SK-N-SH (cell line): Measurements from ENCODE around the gene ZBTB3. TPM values are rescaled to one million over a fixed set of nuclear protein-coding genes. Genes with fewer than 3 reads are reported as not detected.

Source experiments
- CTCF ChIA-PET: fragments of 300-600, 350-600 bp; formaldehyde crosslinking; extraction: SDS; loops from one replicate; lab custom pipeline; 2021; lab: Yijun Ruan, JAX
- POLR2A ChIA-PET: fragments of 350-600 bp; sonication (Branson Sonifier 250); formaldehyde crosslinking; extraction: SDS; loops from one replicate; lab custom pipeline; 2020; ENCODE audit warnings: antibody characterized with exemption, inconsistent platforms; lab: Yijun Ruan, JAX
- DNase-seq: peaks from one replicate; pipeline ENCODE4 v3.0.0; 2012
- H2AFZ ChIP-seq: fragments of 200-600 bp; sonication (generic); 2 replicates; pipeline ENCODE4 v1.8.1; 2016; ENCODE audit warnings: antibody characterized with exemption, mild to moderate bottlenecking, low read depth
- H3F3A ChIP-seq: fragments of 200-600 bp; sonication (generic); replicated peaks from 2 replicates; pipeline ENCODE3; 2016; ENCODE audit warnings: antibody characterized with exemption, mild to moderate bottlenecking; ENCODE audit not compliant: insufficient read depth
- H3K27ac ChIP-seq, 2 experiments: fragments of 200-500 bp in 1 of 2; fragments of 200-600 bp in 1 of 2; sonication (Bioruptor generic) in 1 of 2; sonication (generic), shearing (Covaris generic) in 1 of 2; 2 replicates each; pipeline versions ENCODE4 v1.5.1 to v1.6.1; 2014 to 2016; ENCODE audit warnings: low read depth in 2 of 2, inconsistent platforms in 1 of 2, low read length in 1 of 2, mild to moderate bottlenecking in 1 of 2, mixed read lengths in 1 of 2
- H3K27me3 ChIP-seq: fragments of 200-600 bp; sonication (generic), shearing (Covaris generic); 2 replicates; pipeline ENCODE4 v1.6.1; 2016; ENCODE audit warnings: mixed run types; ENCODE audit not compliant: insufficient read depth
- H3K36me3 ChIP-seq, 2 experiments: fragments of 200-500 bp in 1 of 2; fragments of 200-600 bp in 1 of 2; sonication (Bioruptor generic) in 1 of 2; sonication (generic) in 1 of 2; replicated peaks in 1 of 2; 2 replicates each; pipeline versions ENCODE3 to v1.5.1; 2014 to 2016; ENCODE audit warnings: low read length in 1 of 2, mild to moderate bottlenecking in 1 of 2; ENCODE audit not compliant: insufficient read depth in 2 of 2, control insufficient read depth in 1 of 2
- H3K4me1 ChIP-seq, 2 experiments: fragments of 200-500 bp in 1 of 2; fragments of 200-600 bp in 1 of 2; sonication (Bioruptor generic) in 1 of 2; sonication (generic), shearing (Covaris generic) in 1 of 2; 2 replicates each; pipeline versions ENCODE4 v1.5.1 to v1.6.1; 2014 to 2016; ENCODE audit warnings: low read depth in 1 of 2, low read length in 1 of 2, mixed run types in 1 of 2; ENCODE audit not compliant: insufficient read depth in 2 of 2, control insufficient read depth in 1 of 2
- H3K4me2 ChIP-seq: fragments of 200-600 bp; sonication (generic), shearing (Covaris generic); 2 replicates; pipeline ENCODE4 v1.6.1; 2017; ENCODE audit warnings: mixed run types
- H3K4me3 ChIP-seq, 2 experiments: fragments of 200-500 bp in 1 of 2; fragments of 200-600 bp in 1 of 2; sonication (Bioruptor generic) in 1 of 2; sonication (generic), shearing (Covaris generic) in 1 of 2; 2 replicates each; pipeline versions ENCODE4 v1.5.1 to v1.8.1; 2014 to 2016; ENCODE audit warnings: low read depth in 2 of 2, inconsistent platforms in 1 of 2, low read length in 1 of 2, mild to moderate bottlenecking in 1 of 2, mixed read lengths in 1 of 2, moderate library complexity in 1 of 2
- H3K79me2 ChIP-seq: fragments of 200-600 bp; sonication (generic); 2 replicates; pipeline ENCODE4 v1.8.1; 2017; ENCODE audit warnings: mild to moderate bottlenecking; ENCODE audit not compliant: insufficient read depth
- H3K9ac ChIP-seq: fragments of 200-600 bp; sonication (generic); 2 replicates; pipeline ENCODE4 v1.6.1; 2017; ENCODE audit warnings: mixed run types
- H3K9me2 ChIP-seq: fragments of 200-600 bp; sonication (generic); 2 replicates; pipeline ENCODE4 v1.6.1; 2017; ENCODE audit warnings: mixed run types
- H3K9me3 ChIP-seq: fragments of 200-600 bp; sonication (generic); 2 replicates; pipeline ENCODE4 v1.6.1; 2017; ENCODE audit warnings: mixed run types, mild to moderate bottlenecking, moderate library complexity
- H4K20me1 ChIP-seq: fragments of 200-600 bp; sonication (generic); 2 replicates; pipeline ENCODE4 v1.6.1; 2017; ENCODE audit warnings: mild to moderate bottlenecking, mixed run types; ENCODE audit not compliant: insufficient read depth
- CHD2 ChIP-seq: fragments of 150-350 bp; IDR thresholded peaks from 2 replicates; pipeline ENCODE4 v1.6.1; 2018; ENCODE audit warnings: low read length; ENCODE audit not compliant: partially characterized antibody
- ELF1 ChIP-seq: IDR thresholded peaks from 2 replicates; pipeline ENCODE4 v1.4.0; 2012
- EP300 ChIP-seq, 2 experiments: IDR thresholded peaks; 2 replicates each; pipeline versions ENCODE4 v1.4.0 to v1.6.1; 2012; ENCODE audit warnings: borderline replicate concordance in 1 of 2, low read depth in 1 of 2, low read length in 1 of 2
- FOSL2 ChIP-seq: IDR thresholded peaks from 2 replicates; pipeline ENCODE4 v1.4.0; 2012; ENCODE audit warnings: low read depth, mild to moderate bottlenecking, moderate library complexity, borderline replicate concordance
- FOXJ3 ChIP-seq: sonication (generic); formaldehyde crosslinking; IDR thresholded peaks from 2 replicates; pipeline ENCODE4 v1.5.1; 2020; ENCODE audit warnings: mild to moderate bottlenecking, missing genetic modification reagents
- GABPA ChIP-seq: IDR thresholded peaks from 2 replicates; pipeline ENCODE4 v1.4.0; 2012; ENCODE audit warnings: low read depth, mild to moderate bottlenecking
- GATA2 ChIP-seq: sonication (generic); formaldehyde crosslinking; IDR thresholded peaks from 2 replicates; pipeline ENCODE4 v1.5.0; 2020; ENCODE audit warnings: mild to moderate bottlenecking, missing genetic modification reagents
- JUND ChIP-seq: IDR thresholded peaks from 2 replicates; pipeline ENCODE4 v1.4.0; 2012
- MXI1 ChIP-seq: IDR thresholded peaks from 2 replicates; pipeline ENCODE4 v1.6.1; 2012; ENCODE audit warnings: mild to moderate bottlenecking, low read depth, low read length, improper control_type of control experiment
- PBX3 ChIP-seq: IDR thresholded peaks from 2 replicates; pipeline ENCODE4; 2012
- POLR2AphosphoS5 ChIP-seq: IDR thresholded peaks from 2 replicates; pipeline ENCODE4 v1.6.1; 2012; ENCODE audit warnings: low read depth, low read length
- RCOR1 ChIP-seq: fragments of 150-350 bp; IDR thresholded peaks from 2 replicates; pipeline ENCODE4 v1.6.1; 2017; ENCODE audit warnings: antibody characterized with exemption, low read length
- SIN3A ChIP-seq: IDR thresholded peaks from 2 replicates; pipeline ENCODE4 v1.6.1; 2012; ENCODE audit warnings: low read depth, mild to moderate bottlenecking, low read length, moderate library complexity, borderline replicate concordance
- TAF1 ChIP-seq: IDR thresholded peaks from 2 replicates; pipeline ENCODE4 v1.6.1; 2012; ENCODE audit warnings: low read depth, mild to moderate bottlenecking, low read length, moderate library complexity, borderline replicate concordance
- TCF12 ChIP-seq: IDR thresholded peaks from 2 replicates; pipeline ENCODE4 v1.4.0; 2012
- TEAD4 ChIP-seq: IDR thresholded peaks from 2 replicates; pipeline ENCODE4 v1.4.0; 2012; ENCODE audit warnings: mild to moderate bottlenecking, borderline replicate concordance; ENCODE audit not compliant: insufficient read depth
- USF1 ChIP-seq: IDR thresholded peaks from 2 replicates; pipeline ENCODE4 v1.4.0; 2012; ENCODE audit warnings: low read depth, borderline replicate concordance
- YY1 ChIP-seq: IDR thresholded peaks from 2 replicates; pipeline ENCODE4 v1.4.0; 2012; ENCODE audit warnings: low read depth, mild to moderate bottlenecking
- WGBS: methylation state at CpG from one replicate; pipeline ENCODE4 v1.1.6; 2017; ENCODE audit warnings: low lambda C conversion rate; 5-methylcytosine and 5-hydroxymethylcytosine counted together
- polyA plus RNA-seq, 3 experiments: library from polyadenylated mRNA; depleted of rRNA; stranded (reverse); fragments of >200 nt; gene quantifications; 2 replicates each; pipeline ENCODE4 v1.2.3, GENCODE V29; 2012
- TF ChIP-seq, protein P1 (sequence below): fragments of 150-350 bp; IDR thresholded peaks from 2 replicates; pipeline ENCODE4 v1.6.1; 2016; ENCODE audit warnings: mild to moderate bottlenecking, low read depth, low read length
- TF ChIP-seq, protein P2 (sequence below): IDR thresholded peaks from 2 replicates; pipeline ENCODE4 v1.6.1; 2012; ENCODE audit warnings: mild to moderate bottlenecking, low read depth, low read length, moderate library complexity
- TF ChIP-seq, protein P3 (sequence below): fragments of 150-350 bp; IDR thresholded peaks from 2 replicates; pipeline ENCODE4 v1.6.1; 2017; ENCODE audit warnings: antibody characterized with exemption, low read length, low read depth, borderline replicate concordance
- TF ChIP-seq, protein P4 (sequence below): fragments of 200-600 bp; sonication (generic); IDR thresholded peaks from 2 replicates; pipeline ENCODE4 v1.6.1; 2017; ENCODE audit warnings: antibody characterized with exemption, mild to moderate bottlenecking, moderate library complexity

The ZBTB3 gene
- polyA plus RNA-seq, 1 of the 3 experiments (the other 2 are of a cell fraction): 2.1 TPM

- peaks cover 22 to 45% of the 10 kb centered on the region in 2 experiments; a peak in 3 of 4 replicates for H3K4me1 ChIP-seq
- peaks cover 54% of the 10 kb centered on the region for H3F3A ChIP-seq
- peaks cover 10% of the 10 kb centered on the region; the same call in 1 of the 2 replicates for H3K79me2 ChIP-seq
- DNase-seq: peak; percentile 89
- 31% methylated on average over 26 of the region's 47 CpGs for WGBS
- H3K4me2 ChIP-seq: peak overlapping the region; percentile 81
- H3K36me3 ChIP-seq: peaks cover 35 to 41% of the 10 kb centered on the region in 2 experiments
- H3K9ac ChIP-seq: peak overlapping the region; percentile 70
- CTCF ChIA-PET: interaction anchor here (0.8 to 6.6 kb wide), 5 partner anchors 15 to 175 kb away, joined by 3 to 48 read pairs (median 3); no protein-coding TSS in a partner anchor
- H3K9me2 ChIP-seq: no peaks in the 10 kb centered on the region
- H3K27ac ChIP-seq: peak overlapping the region; percentile 85 to 94
- no peaks in the 10 kb centered on the region for H3K9me3 ChIP-seq
- peak overlapping the region; percentile 93 for H2AFZ ChIP-seq
- no peaks in the 10 kb centered on the region for H3K27me3 ChIP-seq
- TF ChIP-seq YY1 (peak; percentile 100), MXI1 (0 out of 2 replicates have a peak, but pooled peaks have one; percentile 3), ELF1 (peak; percentile 82), TEAD4 (peak; percentile 95), GABPA (peak; percentile 72), CHD2 (peak; percentile 85), FOXJ3 (CRISPR knock-in tag) (no peak; the same call in 1 of the 2 replicates), TAF1 (peak; percentile 78; the same call in 1 of the 2 replicates), TCF12 (peak; percentile 14; the same call in 1 of the 2 replicates), RCOR1 (peak; percentile 27), POLR2AphosphoS5 (peak; percentile 89), EP300 (IDR thresholded peaks at IDR 0.05; ENCODE audit: borderline replicate concordance in 1 of 2, low read depth in 1 of 2, low read length in 1 of 2) (peak in 1 of 2 experiments; percentile 24; a peak in 1 of 4 replicates), PBX3 (peak; percentile 45; the same call in 1 of the 2 replicates), JUND (peak; percentile 56; the same call in 1 of the 2 replicates), FOSL2 (no peak), GATA2 (no peak), USF1 (peak; percentile 37; the same call in 1 of the 2 replicates), SIN3A (0 out of 2 replicates have a peak, but pooled peaks have one; percentile 62)
- TF ChIP-seq, protein P1, sequence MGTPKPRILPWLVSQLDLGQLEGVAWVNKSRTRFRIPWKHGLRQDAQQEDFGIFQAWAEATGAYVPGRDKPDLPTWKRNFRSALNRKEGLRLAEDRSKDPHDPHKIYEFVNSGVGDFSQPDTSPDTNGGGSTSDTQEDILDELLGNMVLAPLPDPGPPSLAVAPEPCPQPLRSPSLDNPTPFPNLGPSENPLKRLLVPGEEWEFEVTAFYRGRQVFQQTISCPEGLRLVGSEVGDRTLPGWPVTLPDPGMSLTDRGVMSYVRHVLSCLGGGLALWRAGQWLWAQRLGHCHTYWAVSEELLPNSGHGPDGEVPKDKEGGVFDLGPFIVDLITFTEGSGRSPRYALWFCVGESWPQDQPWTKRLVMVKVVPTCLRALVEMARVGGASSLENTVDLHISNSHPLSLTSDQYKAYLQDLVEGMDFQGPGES: no peak
- TF ChIP-seq, protein P2, sequence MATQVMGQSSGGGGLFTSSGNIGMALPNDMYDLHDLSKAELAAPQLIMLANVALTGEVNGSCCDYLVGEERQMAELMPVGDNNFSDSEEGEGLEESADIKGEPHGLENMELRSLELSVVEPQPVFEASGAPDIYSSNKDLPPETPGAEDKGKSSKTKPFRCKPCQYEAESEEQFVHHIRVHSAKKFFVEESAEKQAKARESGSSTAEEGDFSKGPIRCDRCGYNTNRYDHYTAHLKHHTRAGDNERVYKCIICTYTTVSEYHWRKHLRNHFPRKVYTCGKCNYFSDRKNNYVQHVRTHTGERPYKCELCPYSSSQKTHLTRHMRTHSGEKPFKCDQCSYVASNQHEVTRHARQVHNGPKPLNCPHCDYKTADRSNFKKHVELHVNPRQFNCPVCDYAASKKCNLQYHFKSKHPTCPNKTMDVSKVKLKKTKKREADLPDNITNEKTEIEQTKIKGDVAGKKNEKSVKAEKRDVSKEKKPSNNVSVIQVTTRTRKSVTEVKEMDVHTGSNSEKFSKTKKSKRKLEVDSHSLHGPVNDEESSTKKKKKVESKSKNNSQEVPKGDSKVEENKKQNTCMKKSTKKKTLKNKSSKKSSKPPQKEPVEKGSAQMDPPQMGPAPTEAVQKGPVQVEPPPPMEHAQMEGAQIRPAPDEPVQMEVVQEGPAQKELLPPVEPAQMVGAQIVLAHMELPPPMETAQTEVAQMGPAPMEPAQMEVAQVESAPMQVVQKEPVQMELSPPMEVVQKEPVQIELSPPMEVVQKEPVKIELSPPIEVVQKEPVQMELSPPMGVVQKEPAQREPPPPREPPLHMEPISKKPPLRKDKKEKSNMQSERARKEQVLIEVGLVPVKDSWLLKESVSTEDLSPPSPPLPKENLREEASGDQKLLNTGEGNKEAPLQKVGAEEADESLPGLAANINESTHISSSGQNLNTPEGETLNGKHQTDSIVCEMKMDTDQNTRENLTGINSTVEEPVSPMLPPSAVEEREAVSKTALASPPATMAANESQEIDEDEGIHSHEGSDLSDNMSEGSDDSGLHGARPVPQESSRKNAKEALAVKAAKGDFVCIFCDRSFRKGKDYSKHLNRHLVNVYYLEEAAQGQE: no peak
- TF ChIP-seq, protein P3, sequence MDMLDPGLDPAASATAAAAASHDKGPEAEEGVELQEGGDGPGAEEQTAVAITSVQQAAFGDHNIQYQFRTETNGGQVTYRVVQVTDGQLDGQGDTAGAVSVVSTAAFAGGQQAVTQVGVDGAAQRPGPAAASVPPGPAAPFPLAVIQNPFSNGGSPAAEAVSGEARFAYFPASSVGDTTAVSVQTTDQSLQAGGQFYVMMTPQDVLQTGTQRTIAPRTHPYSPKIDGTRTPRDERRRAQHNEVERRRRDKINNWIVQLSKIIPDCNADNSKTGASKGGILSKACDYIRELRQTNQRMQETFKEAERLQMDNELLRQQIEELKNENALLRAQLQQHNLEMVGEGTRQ: no peak
- TF ChIP-seq, protein P4, sequence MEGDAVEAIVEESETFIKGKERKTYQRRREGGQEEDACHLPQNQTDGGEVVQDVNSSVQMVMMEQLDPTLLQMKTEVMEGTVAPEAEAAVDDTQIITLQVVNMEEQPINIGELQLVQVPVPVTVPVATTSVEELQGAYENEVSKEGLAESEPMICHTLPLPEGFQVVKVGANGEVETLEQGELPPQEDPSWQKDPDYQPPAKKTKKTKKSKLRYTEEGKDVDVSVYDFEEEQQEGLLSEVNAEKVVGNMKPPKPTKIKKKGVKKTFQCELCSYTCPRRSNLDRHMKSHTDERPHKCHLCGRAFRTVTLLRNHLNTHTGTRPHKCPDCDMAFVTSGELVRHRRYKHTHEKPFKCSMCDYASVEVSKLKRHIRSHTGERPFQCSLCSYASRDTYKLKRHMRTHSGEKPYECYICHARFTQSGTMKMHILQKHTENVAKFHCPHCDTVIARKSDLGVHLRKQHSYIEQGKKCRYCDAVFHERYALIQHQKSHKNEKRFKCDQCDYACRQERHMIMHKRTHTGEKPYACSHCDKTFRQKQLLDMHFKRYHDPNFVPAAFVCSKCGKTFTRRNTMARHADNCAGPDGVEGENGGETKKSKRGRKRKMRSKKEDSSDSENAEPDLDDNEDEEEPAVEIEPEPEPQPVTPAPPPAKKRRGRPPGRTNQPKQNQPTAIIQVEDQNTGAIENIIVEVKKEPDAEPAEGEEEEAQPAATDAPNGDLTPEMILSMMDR: no peak
- peak overlapping the region; percentile 48 to 59 for H3K4me3 ChIP-seq
- H4K20me1 ChIP-seq: no peaks in the 10 kb centered on the region
- POLR2A ChIA-PET: interaction anchor here (0.6 to 4.0 kb wide), 10 partner anchors 16 to 180 kb away, joined by 3 to 24 read pairs (median 4); partner anchors contain the start of genes C11orf98, CSKMT, HNRNPUL2 and LBHD1
Observed at GRCh38 chr11:62709247-62710000, 44.5 kb downstream of the ZBTB3 start.
